ENCODE results near the gene GAGE12J.
A peak's percentile ranks its signal among the peaks of the same experiment; 100 is the strongest.
"Not testable (repeated sequence)": the region's sequence is repeated elsewhere in the genome, so short reads cannot be mapped to it uniquely, and the experiment has no call there.

GAGE12J gene

GRCh38 chrX:49309401-49309981 lies 12.3 kb upstream of the GAGE12J start:
- Histone ChIP-seq H3K9ac (ENCODE audit: low read depth in 1 of 2, low read length in 2 of 2) (peak overlapping the region in 1 of 2 donors; percentile 25), H3K36me3 (ENCODE audit: control insufficient read depth in 1 of 2, insufficient read depth in 2 of 2, low read length in 2 of 2) (no peaks in the 10 kb centered on the region), H3K4me1 (ENCODE audit: control insufficient read depth in 1 of 2, insufficient read depth in 2 of 2, low read length in 2 of 2) (peaks cover 0 to 5% of the 10 kb centered on the region in 2 donors), H3K27ac (ENCODE audit: low read depth, low read length) (peak overlapping the region; percentile 20), H3K27me3 (ENCODE audit: control insufficient read depth in 1 of 2, insufficient read depth in 2 of 2, low read length in 2 of 2) (no peaks in the 10 kb centered on the region), H3K4me3 (ENCODE audit: low read depth in 1 of 2, low read length in 2 of 2) (peak overlapping the region; percentile 43 to 57), H3K9me3 (ENCODE audit: control insufficient read depth in 1 of 2, low read length in 2 of 2) (no peaks in the 10 kb centered on the region)

- H3K4me3 ChIP-seq (ENCODE audit: low read depth in 1 of 2, low read length in 2 of 2): no peak overlapping the region
- no peak overlapping the region for H3K27ac ChIP-seq (ENCODE audit: low read depth, low read length)
- no peak overlapping the region for H3K9ac ChIP-seq (ENCODE audit: low read depth in 1 of 2, low read length in 2 of 2)
These were observed 11.5 kb upstream of the GAGE12J start for GRCh38 chrX:49310371-49310770.

GRCh38 chrX:49312176-49312575 lies 9.7 kb upstream of the GAGE12J start:
- H3K27ac ChIP-seq (ENCODE audit: low read depth, low read length): no peak overlapping the region
- H3K9me3 ChIP-seq (ENCODE audit: control insufficient read depth in 1 of 2, low read length in 2 of 2): no peaks in the 10 kb centered on the region
- no peak overlapping the region for H3K9ac ChIP-seq (ENCODE audit: low read depth in 1 of 2, low read length in 2 of 2)
- H3K27me3 ChIP-seq (ENCODE audit: control insufficient read depth in 1 of 2, insufficient read depth in 2 of 2, low read length in 2 of 2): no peaks in the 10 kb centered on the region
- no peak overlapping the region for H3K4me3 ChIP-seq (ENCODE audit: low read depth in 1 of 2, low read length in 2 of 2)
- no peaks in the 10 kb centered on the region for H3K36me3 ChIP-seq (ENCODE audit: control insufficient read depth in 1 of 2, insufficient read depth in 2 of 2, low read length in 2 of 2)
- peaks cover 0 to 5% of the 10 kb centered on the region in 2 donors for H3K4me1 ChIP-seq (ENCODE audit: control insufficient read depth in 1 of 2, insufficient read depth in 2 of 2, low read length in 2 of 2)

More at GRCh38 chrX:49310371-49310770, 11.5 kb upstream of the GAGE12J start:
- Histone ChIP-seq H3K27me3 (ENCODE audit: control insufficient read depth in 1 of 2, insufficient read depth in 2 of 2, low read length in 2 of 2) (no peaks in the 10 kb centered on the region), H3K36me3 (ENCODE audit: control insufficient read depth in 1 of 2, insufficient read depth in 2 of 2, low read length in 2 of 2) (no peaks in the 10 kb centered on the region), H3K9me3 (ENCODE audit: control insufficient read depth in 1 of 2, low read length in 2 of 2) (no peaks in the 10 kb centered on the region), H3K4me1 (ENCODE audit: control insufficient read depth in 1 of 2, insufficient read depth in 2 of 2, low read length in 2 of 2) (peaks cover 0 to 5% of the 10 kb centered on the region in 2 donors)

GRCh38 chrX:49316085-49316484 lies 5.8 kb upstream of the GAGE12J start:
- Histone ChIP-seq H3K9ac (ENCODE audit: low read depth in 1 of 2, low read length in 2 of 2) (no peak overlapping the region), H3K27me3 (ENCODE audit: control insufficient read depth in 1 of 2, insufficient read depth in 2 of 2, low read length in 2 of 2) (no peaks in the 10 kb centered on the region), H3K9me3 (ENCODE audit: control insufficient read depth in 1 of 2, low read length in 2 of 2) (no peaks in the 10 kb centered on the region), H3K36me3 (ENCODE audit: control insufficient read depth in 1 of 2, insufficient read depth in 2 of 2, low read length in 2 of 2) (no peaks in the 10 kb centered on the region), H3K4me1 (ENCODE audit: control insufficient read depth in 1 of 2, insufficient read depth in 2 of 2, low read length in 2 of 2) (no peaks in the 10 kb centered on the region), H3K27ac (ENCODE audit: low read depth, low read length) (no peak overlapping the region), H3K4me3 (ENCODE audit: low read depth in 1 of 2, low read length in 2 of 2) (no peak overlapping the region)

GRCh38 chrX:49322266-49322665 lies 429 bp downstream of the GAGE12J start:
- not testable (repeated sequence) for H3K27ac ChIP-seq (ENCODE audit: low read depth, low read length); H3K9ac ChIP-seq (ENCODE audit: low read depth in 1 of 2, low read length in 2 of 2); H3K36me3 ChIP-seq (ENCODE audit: control insufficient read depth in 1 of 2, insufficient read depth in 2 of 2, low read length in 2 of 2); H3K4me3 ChIP-seq (ENCODE audit: low read depth in 1 of 2, low read length in 2 of 2); H3K4me1 ChIP-seq (ENCODE audit: control insufficient read depth in 1 of 2, insufficient read depth in 2 of 2, low read length in 2 of 2); H3K9me3 ChIP-seq (ENCODE audit: control insufficient read depth in 1 of 2, low read length in 2 of 2); H3K27me3 ChIP-seq (ENCODE audit: control insufficient read depth in 1 of 2, insufficient read depth in 2 of 2, low read length in 2 of 2)

- H3K27ac ChIP-seq (ENCODE audit: low read depth, low read length); H3K27me3 ChIP-seq (ENCODE audit: control insufficient read depth in 1 of 2, insufficient read depth in 2 of 2, low read length in 2 of 2); H3K4me1 ChIP-seq (ENCODE audit: control insufficient read depth in 1 of 2, insufficient read depth in 2 of 2, low read length in 2 of 2); H3K9ac ChIP-seq (ENCODE audit: low read depth in 1 of 2, low read length in 2 of 2); H3K9me3 ChIP-seq (ENCODE audit: control insufficient read depth in 1 of 2, low read length in 2 of 2); H3K4me3 ChIP-seq (ENCODE audit: low read depth in 1 of 2, low read length in 2 of 2); H3K36me3 ChIP-seq (ENCODE audit: control insufficient read depth in 1 of 2, insufficient read depth in 2 of 2, low read length in 2 of 2): not testable (repeated sequence)
These were observed 1.9 kb downstream of the GAGE12J start for GRCh38 chrX:49323735-49324134.

GRCh38 chrX:49330421-49330820 lies 8.6 kb downstream of the GAGE12J start:
- not testable (repeated sequence) for H3K9ac ChIP-seq (ENCODE audit: low read depth in 1 of 2, low read length in 2 of 2); H3K4me1 ChIP-seq (ENCODE audit: control insufficient read depth in 1 of 2, insufficient read depth in 2 of 2, low read length in 2 of 2); H3K36me3 ChIP-seq (ENCODE audit: control insufficient read depth in 1 of 2, insufficient read depth in 2 of 2, low read length in 2 of 2); H3K27ac ChIP-seq (ENCODE audit: low read depth, low read length); H3K9me3 ChIP-seq (ENCODE audit: control insufficient read depth in 1 of 2, low read length in 2 of 2); H3K4me3 ChIP-seq (ENCODE audit: low read depth in 1 of 2, low read length in 2 of 2); H3K27me3 ChIP-seq (ENCODE audit: control insufficient read depth in 1 of 2, insufficient read depth in 2 of 2, low read length in 2 of 2)

- not testable (repeated sequence) for H3K9me3 ChIP-seq (ENCODE audit: control insufficient read depth in 1 of 2, low read length in 2 of 2); H3K36me3 ChIP-seq (ENCODE audit: control insufficient read depth in 1 of 2, insufficient read depth in 2 of 2, low read length in 2 of 2); H3K9ac ChIP-seq (ENCODE audit: low read depth in 1 of 2, low read length in 2 of 2); H3K4me3 ChIP-seq (ENCODE audit: low read depth in 1 of 2, low read length in 2 of 2); H3K4me1 ChIP-seq (ENCODE audit: control insufficient read depth in 1 of 2, insufficient read depth in 2 of 2, low read length in 2 of 2); H3K27ac ChIP-seq (ENCODE audit: low read depth, low read length); H3K27me3 ChIP-seq (ENCODE audit: control insufficient read depth in 1 of 2, insufficient read depth in 2 of 2, low read length in 2 of 2)
These were observed 9.4 kb downstream of the GAGE12J start, which contains the start of gene GAGE13 for GRCh38 chrX:49331282-49331681. Gene GAGE13 (plus strand): TSS chrX:49331582. CDS start chrX:49332738, 1,156 bp downstream.

- H3K4me1 ChIP-seq (ENCODE audit: control insufficient read depth in 1 of 2, insufficient read depth in 2 of 2, low read length in 2 of 2); H3K27ac ChIP-seq (ENCODE audit: low read depth, low read length); H3K27me3 ChIP-seq (ENCODE audit: control insufficient read depth in 1 of 2, insufficient read depth in 2 of 2, low read length in 2 of 2); H3K9me3 ChIP-seq (ENCODE audit: control insufficient read depth in 1 of 2, low read length in 2 of 2); H3K36me3 ChIP-seq (ENCODE audit: control insufficient read depth in 1 of 2, insufficient read depth in 2 of 2, low read length in 2 of 2); H3K9ac ChIP-seq (ENCODE audit: low read depth in 1 of 2, low read length in 2 of 2); H3K4me3 ChIP-seq (ENCODE audit: low read depth in 1 of 2, low read length in 2 of 2): not testable (repeated sequence)
These were observed 10.0 kb downstream of the GAGE12J start for GRCh38 chrX:49331841-49332240.

- H3K4me3 ChIP-seq (ENCODE audit: low read depth in 1 of 2, low read length in 2 of 2); H3K9me3 ChIP-seq (ENCODE audit: control insufficient read depth in 1 of 2, low read length in 2 of 2); H3K4me1 ChIP-seq (ENCODE audit: control insufficient read depth in 1 of 2, insufficient read depth in 2 of 2, low read length in 2 of 2): not testable (repeated sequence)
These were observed 19.6 kb downstream of the GAGE12J start for GRCh38 chrX:49341449-49341848.

More at GRCh38 chrX:49341449-49341848, 19.6 kb downstream of the GAGE12J start:
- H3K9ac ChIP-seq (ENCODE audit: low read depth in 1 of 2, low read length in 2 of 2); H3K36me3 ChIP-seq (ENCODE audit: control insufficient read depth in 1 of 2, insufficient read depth in 2 of 2, low read length in 2 of 2); H3K27ac ChIP-seq (ENCODE audit: low read depth, low read length); H3K27me3 ChIP-seq (ENCODE audit: control insufficient read depth in 1 of 2, insufficient read depth in 2 of 2, low read length in 2 of 2): not testable (repeated sequence)
